ENCODE results near the gene NR2E3.
A peak's percentile ranks its signal among the peaks of the same experiment; 100 is the strongest.

Gene NR2E3

GRCh38 chr15:71810256-71811035 lies at the start of gene NR2E3:
NR2E3 (plus strand) TSS chr15:71810554; CDS start chr15:71810744, 190 bp downstream.
- no peak for DNase-seq (ENCODE audit: low read depth)

DNA sequence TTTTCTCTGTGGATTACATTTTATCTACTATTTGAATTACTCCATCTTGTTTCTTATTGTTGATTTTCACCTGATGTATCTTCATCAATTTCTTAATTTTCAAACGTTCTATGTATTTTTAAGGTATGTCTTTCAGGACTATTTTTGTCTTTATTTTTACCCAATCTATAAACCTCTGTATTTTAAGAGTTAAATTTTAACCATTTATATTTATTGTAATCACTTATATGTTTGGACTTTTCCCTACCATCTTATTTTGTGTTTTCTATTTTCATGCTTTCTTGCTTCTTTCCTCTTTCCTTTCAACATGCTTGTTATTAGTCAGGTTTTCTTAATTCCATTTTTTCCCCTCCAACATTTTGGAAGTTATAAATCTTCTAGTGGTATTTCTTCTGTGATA lies 49.5 kb upstream of the NR2E3 start:
- no peak for DNase-seq (ENCODE audit: low read depth)

- peak; percentile 65 for DNase-seq (ENCODE audit: low read depth)
Observed at GRCh38 chr15:71761649-71762048, 48.7 kb upstream of the NR2E3 start.

GRCh38 chr15:71768184-71768583 lies 42.2 kb upstream of the NR2E3 start:
- no peak for DNase-seq (ENCODE audit: low read depth)

GRCh38 chr15:71773206-71773859 lies 37.0 kb upstream of the NR2E3 start:
- DNase-seq (ENCODE audit: low read depth) = no peak

- no peak for DNase-seq (ENCODE audit: low read depth)
Observed at GRCh38 chr15:71775856-71776255, 34.5 kb upstream of the NR2E3 start.

- DNase-seq (ENCODE audit: low read depth) = no peak
Observed at GRCh38 chr15:71776304-71776703, 34.0 kb upstream of the NR2E3 start.

GRCh38 chr15:71777216-71777943 lies 33.0 kb upstream of the NR2E3 start:
- DNase-seq (ENCODE audit: low read depth) = no peak

DNA sequence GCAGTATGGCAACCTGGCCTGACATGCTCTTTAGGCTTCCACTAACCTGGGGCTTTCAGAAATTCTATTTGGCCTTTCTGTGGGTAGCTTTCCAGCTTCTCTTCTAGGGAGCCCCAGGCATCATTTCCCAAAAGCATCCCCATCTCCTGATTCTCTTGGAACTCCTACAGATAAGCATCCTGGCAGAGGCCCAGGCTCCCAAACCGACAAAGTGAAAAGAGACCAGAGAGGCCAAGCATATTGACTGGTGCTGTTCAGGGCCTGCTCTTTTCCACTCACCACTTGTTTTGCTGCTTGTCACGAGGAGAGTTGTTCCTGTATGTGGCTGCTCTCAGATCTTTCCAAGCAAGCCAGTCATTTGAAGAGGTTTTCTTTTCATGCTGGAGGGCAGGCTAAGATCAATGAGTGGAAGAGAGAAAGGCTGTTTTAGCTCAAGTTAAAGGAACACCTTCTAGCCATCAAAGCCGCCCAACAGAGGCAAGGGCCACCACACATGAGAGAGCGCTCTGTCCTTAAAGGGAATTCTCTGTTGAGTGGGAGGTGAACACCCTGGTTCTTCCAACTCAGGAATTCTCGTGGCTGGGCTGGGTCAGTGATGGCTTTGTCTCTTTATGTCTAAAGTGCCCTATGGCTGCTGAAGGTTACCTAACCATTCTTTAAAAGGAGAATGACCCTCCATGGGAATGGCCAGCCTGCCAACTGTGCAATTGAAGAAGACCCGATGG lies 31.1 kb upstream of the NR2E3 start:
- no peak for DNase-seq (ENCODE audit: low read depth)

- DNase-seq (ENCODE audit: low read depth) = no peak
Observed at GRCh38 chr15:71780115-71780976, 30.0 kb upstream of the NR2E3 start.

DNA sequence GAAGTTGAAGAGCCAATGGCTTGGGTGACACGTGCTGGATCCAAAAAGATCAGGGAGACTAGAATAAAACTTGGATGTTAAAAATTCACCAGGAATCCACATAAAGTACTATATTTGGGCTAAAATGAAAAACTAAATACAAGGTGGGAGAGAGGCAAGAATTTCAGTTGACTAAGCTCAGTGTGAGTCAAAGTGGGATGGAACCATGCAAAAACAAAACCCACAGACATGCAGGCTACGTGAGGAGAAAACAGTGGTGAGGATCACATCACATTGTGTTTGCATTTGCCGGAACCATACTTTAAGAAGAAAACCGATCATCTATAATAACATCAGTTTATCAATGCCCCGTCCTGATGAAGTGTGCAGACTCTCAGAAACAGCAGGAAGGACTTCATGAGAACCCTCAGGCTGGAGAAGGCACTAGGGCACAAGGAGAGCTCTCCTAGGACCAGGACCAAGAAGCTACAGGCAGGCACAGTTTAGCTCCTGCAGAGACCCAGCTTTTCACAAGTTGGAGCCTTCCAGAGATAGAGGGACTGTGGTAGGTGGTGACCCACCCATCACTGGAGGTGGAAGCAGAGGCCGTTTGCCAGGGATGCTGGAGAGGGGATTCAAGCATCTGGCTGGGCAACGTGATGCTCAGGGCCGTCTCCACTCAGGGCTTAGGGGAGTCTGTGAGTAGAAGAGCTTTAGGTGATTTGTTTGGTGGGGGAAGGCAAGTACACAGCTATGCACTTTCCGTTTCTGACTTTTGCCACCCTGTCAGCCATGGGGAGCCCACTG lies 29.0 kb upstream of the NR2E3 start:
- no peak for DNase-seq (ENCODE audit: low read depth)

DNA sequence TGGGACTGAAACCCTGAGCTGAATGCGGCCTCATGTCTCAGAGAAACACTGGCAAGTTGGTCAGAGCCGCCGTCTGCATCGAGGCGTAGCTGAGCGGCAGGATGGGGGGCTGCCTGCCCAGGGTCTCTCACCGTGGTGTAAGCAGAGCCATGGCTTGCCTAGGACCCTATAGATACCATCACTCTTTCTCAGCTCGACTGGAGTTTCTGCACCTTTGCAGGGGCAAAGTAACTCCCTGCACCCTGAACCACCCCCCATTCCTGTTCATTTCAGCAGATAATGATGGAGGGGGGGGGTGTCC lies 28.4 kb upstream of the NR2E3 start:
- no peak for DNase-seq (ENCODE audit: low read depth)

GRCh38 chr15:71782422-71783165 lies 27.8 kb upstream of the NR2E3 start:
- DNase-seq (ENCODE audit: low read depth) = no peak

- DNase-seq (ENCODE audit: low read depth) = no peak
Observed at GRCh38 chr15:71784719-71785118, 25.6 kb upstream of the NR2E3 start.

GRCh38 chr15:71785996-71786395 lies 24.4 kb upstream of the NR2E3 start:
- DNase-seq (ENCODE audit: low read depth) = no peak

GRCh38 chr15:71786673-71787072 lies 23.7 kb upstream of the NR2E3 start:
- no peak for DNase-seq (ENCODE audit: low read depth)

DNA sequence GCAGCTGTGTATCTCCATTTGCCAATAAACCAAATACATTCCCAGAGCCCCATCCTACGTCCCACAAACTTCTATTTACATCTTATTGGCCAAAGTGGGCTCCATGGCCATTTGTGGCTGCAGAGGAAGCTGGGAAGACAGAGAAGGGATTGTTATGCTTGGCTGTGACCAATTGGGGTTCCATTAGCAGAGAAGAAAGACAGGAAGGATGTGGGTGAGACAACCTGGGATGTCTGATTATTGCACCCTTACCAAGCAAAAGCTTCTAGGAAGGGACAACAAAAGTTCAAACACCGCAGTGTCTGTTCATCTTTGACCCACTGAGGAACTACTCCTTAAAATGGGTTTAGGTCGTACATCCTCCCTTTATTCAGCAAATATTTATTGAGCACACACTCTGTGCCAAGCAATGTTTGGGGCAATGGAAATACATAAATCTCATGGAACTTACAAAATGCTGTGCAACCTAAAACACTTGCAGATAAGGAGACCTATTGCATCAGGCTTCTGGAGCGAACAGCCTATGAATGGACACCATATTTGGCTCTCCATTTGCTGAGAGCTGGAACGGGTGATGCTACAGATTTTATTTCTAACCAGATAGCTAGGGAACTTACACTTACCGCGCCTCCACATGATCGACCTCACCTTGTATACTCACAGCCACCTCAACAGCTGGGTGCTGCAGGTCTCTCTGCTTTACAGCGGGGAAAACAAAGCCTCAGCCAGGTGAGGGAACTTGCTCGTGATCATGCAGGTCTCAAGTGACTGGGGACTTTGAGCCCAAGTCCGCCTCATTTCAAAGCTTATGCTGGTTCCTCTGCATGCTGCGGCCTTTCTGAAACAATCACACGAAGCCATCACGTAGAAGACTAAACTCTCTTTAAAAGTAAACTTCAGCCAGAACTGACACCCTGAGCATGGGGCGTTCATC lies 21.4 kb upstream of the NR2E3 start:
- DNase-seq (ENCODE audit: low read depth) = no peak

DNA sequence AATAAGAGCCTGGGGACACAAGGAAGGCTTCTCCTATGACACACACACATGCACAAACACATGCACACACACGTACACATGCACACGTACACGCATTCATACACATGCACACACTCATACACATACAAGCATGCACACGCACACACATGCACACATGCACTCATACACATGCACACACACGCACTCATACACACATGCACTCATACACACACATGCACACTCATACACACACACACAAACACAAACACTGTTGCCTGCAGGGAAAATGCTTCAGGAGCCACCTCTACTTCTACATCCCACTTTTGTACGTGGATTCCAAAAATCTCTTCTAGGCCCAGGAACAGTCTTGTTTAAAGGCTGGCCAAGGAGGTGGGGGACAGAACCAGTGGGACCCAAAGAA lies 20.7 kb upstream of the NR2E3 start:
- no peak for DNase-seq (ENCODE audit: low read depth)

GRCh38 chr15:71790081-71790480 lies 20.3 kb upstream of the NR2E3 start:
- DNase-seq (ENCODE audit: low read depth) = no peak

Measured in HS-27A (cell line).